PC-3 (cell line): ENCODE measurements around the gene OR10AD1. TPM values are rescaled to one million over a fixed set of nuclear protein-coding genes. Genes with fewer than 3 reads are reported as not detected.

ENCODE experiments used
- ATAC-seq: fragments of 200-7000 bp; cut with Tn5 transposase; 2 replicates; pipeline ENCODE4 v1.9.1; 2020; ENCODE audit warnings: mild to moderate bottlenecking, moderate library complexity
- BruUV-seq: library from RNA; stranded (reverse); fragments of 400-500 nt; replicated peaks from 2 replicates; lab custom pipeline; 2021; lab: Mats Ljungman, UMichigan
- CTCF ChIA-PET: fragments of 300-600 bp; sonication (Branson Sonifier 250); formaldehyde crosslinking; loops from one replicate; lab custom pipeline; 2022; ENCODE audit warnings: antibody characterized with exemption; lab: Charles Lee
- POLR2A ChIA-PET: fragments of 300-600 bp; sonication (Branson Sonifier 250); formaldehyde crosslinking; loops from one replicate; lab custom pipeline; 2022; ENCODE audit warnings: antibody characterized with exemption; ENCODE audit not compliant: unreplicated experiment; lab: Charles Lee
- DNase-seq: peaks from one replicate; pipeline ENCODE4 v3.0.0-alpha.2; 2015
- H2AFZ ChIP-seq: fragments of 300-600 bp; sonication (generic); 2 replicates; pipeline ENCODE4 v1.6.0; 2016; ENCODE audit warnings: antibody characterized with exemption, low read length
- H3F3A ChIP-seq: fragments of 300-600 bp; sonication (generic); one replicate; pipeline ENCODE4 v1.6.0; 2017; ENCODE audit warnings: antibody characterized with exemption, low read length, control low read depth, mild to moderate bottlenecking; ENCODE audit not compliant: unreplicated experiment
- H3K27ac ChIP-seq: fragments of 300-600 bp; sonication (generic); 2 replicates; pipeline ENCODE4 v1.5.1; 2016; ENCODE audit warnings: mild to moderate bottlenecking, low read length
- H3K27me3 ChIP-seq: fragments of 300-600 bp; sonication (generic); 2 replicates; pipeline ENCODE4 v1.6.1; 2016; ENCODE audit warnings: low read length, mixed read lengths
- H3K36me3 ChIP-seq: fragments of 300-600 bp; sonication (generic); 2 replicates; pipeline ENCODE4 v1.6.1; 2016; ENCODE audit warnings: low read depth, mixed run types, low read length, mixed read lengths
- H3K4me1 ChIP-seq: fragments of 300-600 bp; sonication (generic); 2 replicates; pipeline ENCODE4 v1.5.1; 2016; ENCODE audit warnings: low read length; ENCODE audit not compliant: insufficient read depth
- H3K4me2 ChIP-seq: fragments of 300-600 bp; sonication (generic); 2 replicates; pipeline ENCODE4 v1.6.0; 2016; ENCODE audit warnings: low read length
- H3K4me3 ChIP-seq: fragments of 300-600 bp; sonication (generic); 2 replicates; pipeline ENCODE4 v1.5.1; 2016; ENCODE audit warnings: mild to moderate bottlenecking, low read length, mixed read lengths
- H3K79me2 ChIP-seq: fragments of 300-600 bp; sonication (generic); 2 replicates; pipeline ENCODE4 v1.6.1; 2017; ENCODE audit warnings: low read length, mixed read lengths
- H3K9ac ChIP-seq: fragments of 300-600 bp; sonication (generic); 2 replicates; pipeline ENCODE4 v1.6.0; 2016; ENCODE audit warnings: mild to moderate bottlenecking, low read length
- H3K9me2 ChIP-seq: fragments of 300-600 bp; sonication (generic); replicated peaks from 2 replicates; pipeline ENCODE4 v1.6.1; 2016; ENCODE audit warnings: mixed run types, low read length, mixed read lengths
- H3K9me3 ChIP-seq: fragments of 300-600 bp; sonication (generic); 2 replicates; pipeline ENCODE4 v1.6.1; 2016; ENCODE audit warnings: low read length, mixed read lengths
- H4K20me1 ChIP-seq: fragments of 300-600 bp; sonication (generic); 2 replicates; pipeline ENCODE4 v1.6.1; 2016; ENCODE audit warnings: low read length, mixed read lengths
- CTCF ChIP-seq: fragments of 300-600 bp; sonication (generic); conservative IDR thresholded peaks from 2 replicates; pipeline ENCODE4 v1.5.1; 2017; ENCODE audit warnings: antibody characterized with exemption, low read depth, mild to moderate bottlenecking, low read length
- EZH2 ChIP-seq: fragments of 300-600 bp; sonication (generic); IDR thresholded peaks from one replicate; pipeline ENCODE4 v1.6.1; 2017; ENCODE audit warnings: antibody characterized with exemption, mild to moderate bottlenecking, low read length; ENCODE audit not compliant: unreplicated experiment
- EZH2phosphoT487 ChIP-seq: fragments of 300-600 bp; sonication (generic); IDR thresholded peaks from 2 replicates; pipeline ENCODE4 v1.6.1; 2018; ENCODE audit warnings: mild to moderate bottlenecking, antibody characterized with exemption, low read length, borderline replicate concordance
- intact Hi-C: fragments of 100-400 bp; cut with micrococcal nuclease; formaldehyde crosslinking; loops from 2 replicates; pipeline ENCODE4 v1.9.0; 2023
- total RNA-seq: library from RNA; depleted of rRNA; stranded (reverse); fragments of >200 nt; gene quantifications from 2 replicates; pipeline ENCODE4 v1.2.3, GENCODE V29; 2014

Gene OR10AD1
- total RNA-seq, 1 experiment from 2014 or later = not detected

- CTCF ChIA-PET = no interaction called here
- H3K9ac ChIP-seq = no peak overlapping the region
- TF ChIP-seq CTCF = no peak
- TF ChIP-seq EZH2 = no peak
- intact Hi-C loops = loop anchor here (10.0 kb wide), 1 partner anchor 262 kb away; no protein-coding TSS in a partner anchor
- ATAC-seq = no peak
- no peaks in the 10 kb centered on the region for H3K9me2 ChIP-seq
- no peak for DNase-seq
- no peak overlapping the region for H3K4me2 ChIP-seq
- no peaks in the 10 kb centered on the region for H3K9me3 ChIP-seq
- POLR2A ChIA-PET = no interaction called here
- H3K4me1 ChIP-seq = peaks cover 26% of the 10 kb centered on the region
- no peaks in the 10 kb centered on the region for H3K79me2 ChIP-seq
- H3K4me3 ChIP-seq = no peak overlapping the region
- no TSS peak for BruUV-seq
- no peak overlapping the region for H3K27ac ChIP-seq
- H3F3A ChIP-seq = no peaks in the 10 kb centered on the region
- H2AFZ ChIP-seq = no peak overlapping the region
- H4K20me1 ChIP-seq = no peaks in the 10 kb centered on the region
- H3K36me3 ChIP-seq = no peaks in the 10 kb centered on the region
- H3K27me3 ChIP-seq = no peaks in the 10 kb centered on the region
Observed at GRCh38 chr12:48192861-48193260, 10.2 kb downstream of the OR10AD1 start.

DNA sequence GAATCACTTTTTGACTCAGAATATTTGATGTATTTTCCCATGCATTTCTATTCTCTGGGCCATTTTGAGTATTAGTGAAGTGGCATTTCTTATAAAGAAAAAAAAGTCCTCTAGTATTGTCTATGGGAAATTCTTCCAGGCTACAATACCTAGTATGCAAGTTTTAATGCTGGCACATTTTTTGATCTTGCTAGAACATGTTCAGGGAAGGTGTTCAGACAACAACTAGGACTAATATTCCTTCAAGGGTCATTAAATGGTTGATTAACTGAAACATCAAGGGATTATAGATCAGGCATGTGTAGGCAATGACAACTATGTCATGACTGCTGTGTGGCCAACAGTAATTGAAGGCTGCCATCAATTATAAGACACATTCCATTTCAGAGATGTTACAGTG, 12.0 kb downstream of the OR10AD1 start:
- H3K9me3 ChIP-seq = no peaks in the 10 kb centered on the region
- H3K27ac ChIP-seq = no peak overlapping the region
- H3K9me2 ChIP-seq = no peaks in the 10 kb centered on the region
- H3K4me3 ChIP-seq = no peak overlapping the region
- DNase-seq = no peak
- no TSS peak for BruUV-seq
- H3F3A ChIP-seq = no peaks in the 10 kb centered on the region
- intact Hi-C loops = loop anchor here (10.0 kb wide), 1 partner anchor 264 kb away; no protein-coding TSS in a partner anchor
- H3K27me3 ChIP-seq = no peaks in the 10 kb centered on the region
- POLR2A ChIA-PET = no interaction called here
- no peak for TF ChIP-seq EZH2
- no peak for TF ChIP-seq EZH2phosphoT487
- no peak for TF ChIP-seq CTCF
- no peak for ATAC-seq
- H4K20me1 ChIP-seq = no peaks in the 10 kb centered on the region
- H2AFZ ChIP-seq = no peak overlapping the region
- H3K79me2 ChIP-seq = no peaks in the 10 kb centered on the region
- H3K36me3 ChIP-seq = no peaks in the 10 kb centered on the region
- CTCF ChIA-PET = no interaction called here
- H3K9ac ChIP-seq = no peak overlapping the region
- no peak overlapping the region for H3K4me2 ChIP-seq
- H3K4me1 ChIP-seq = peaks cover 29% of the 10 kb centered on the region

- no peak overlapping the region for H3K27ac ChIP-seq
- no peaks in the 10 kb centered on the region for H3K79me2 ChIP-seq
- no peaks in the 10 kb centered on the region for H3K9me2 ChIP-seq
- no peaks in the 10 kb centered on the region for H4K20me1 ChIP-seq
- peaks cover 19% of the 10 kb centered on the region for H3K4me1 ChIP-seq
- H3K9ac ChIP-seq = no peak overlapping the region
- peak; percentile 82 for ATAC-seq
- no peak for TF ChIP-seq EZH2
- peak; percentile 87 for TF ChIP-seq CTCF
- no peak for TF ChIP-seq EZH2phosphoT487
- H3K4me2 ChIP-seq = no peak overlapping the region
- H2AFZ ChIP-seq = no peak overlapping the region
- H3K27me3 ChIP-seq = no peaks in the 10 kb centered on the region
- intact Hi-C loops = loop anchor here (1.0 to 10.0 kb wide), 3 partner anchors 105 to 285 kb away; partner anchors contain the start of gene VDR
- no peaks in the 10 kb centered on the region for H3K9me3 ChIP-seq
- H3K4me3 ChIP-seq = no peak overlapping the region
- no peaks in the 10 kb centered on the region for H3F3A ChIP-seq
- BruUV-seq = no TSS peak
- ChIA-PET POLR2A (no interaction called here), CTCF (interaction anchor here (0.6 to 1.0 kb wide), 3 partner anchors 18 to 368 kb away, joined by 3 to 5 read pairs (median 3); no protein-coding TSS in a partner anchor)
- no peaks in the 10 kb centered on the region for H3K36me3 ChIP-seq
- peak; percentile 85 for DNase-seq
Observed at GRCh38 chr12:48189331-48190125, 13.6 kb downstream of the OR10AD1 start.
